Pancreas (tissue), 10 donors: ENCODE measurements around the gene MACROD2. TPM values are rescaled to one million over a fixed set of nuclear protein-coding genes. Genes with fewer than 3 reads are reported as not detected.

Experiments
- ATAC-seq, 4 donors: fragments of 200-7000 bp; cut with Tn5 transposase; one replicate each; pipeline versions ENCODE4 v1.8.0 to v1.9.1; 2020; ENCODE audit warnings: mild to moderate bottlenecking in 4 of 4, moderate library complexity in 4 of 4
- DNase-seq, 6 donors: peaks; one replicate each; pipeline ENCODE4 v3.0.0-alpha.2; 2020
- FAIRE-seq: peaks from 2 replicates; lab custom pipeline; 2012; peaks lifted over from hg19 to GRCh38; lab: Jason Lieb, UNC
- H3K27ac ChIP-seq, 4 donors: fragments of 200-600 bp; sonication (generic); 1 replicate in 3 of 4; 2 replicates in 1 of 4; pipeline versions ENCODE4 v1.5.0 to v1.8.0; 2020
- H3K27me3 ChIP-seq, 4 donors: fragments of 200-600 bp; one replicate each; pipeline ENCODE4 v1.8.0; 2021
- H3K36me3 ChIP-seq, 3 donors: fragments of 200-600 bp; sonication (generic) in 1 of 3; one replicate each; pipeline versions ENCODE4 v1.5.0 to v1.8.0; 2020 to 2021
- H3K4me1 ChIP-seq, 3 donors: fragments of 200-600 bp; one replicate each; pipeline ENCODE4 v1.8.0; 2021
- H3K4me3 ChIP-seq, 4 donors: fragments of 200-600 bp; sonication (generic) in 2 of 4; one replicate each; pipeline versions ENCODE4 v1.5.0 to v1.8.0; 2020 to 2021
- H3K9me3 ChIP-seq, 4 donors: fragments of 200-600 bp; one replicate each; pipeline ENCODE4 v1.8.0; 2021
- CTCF ChIP-seq, 4 donors: fragments of 200-600 bp; sonication (generic) in 3 of 4; IDR thresholded peaks; one replicate each; pipeline versions ENCODE4 v1.5.0 to v1.8.0; 2021; ENCODE audit warnings: antibody characterized with exemption in 4 of 4
- WGBS, 2 donors: extraction: QIAGEN DNeasy Blood & Tissue Kit; methylation state at CpG; one replicate each; pipeline ENCODE4 v1.1.7; 2013; 5-methylcytosine and 5-hydroxymethylcytosine counted together
- intact Hi-C, 3 donors: fragments of 100-400 bp; cut with DNase I; formaldehyde crosslinking; loops; one replicate each; pipeline versions ENCODE4 v1.11.1 to v1.14.2; 2022
- polyA plus RNA-seq, 2 donors: library from polyadenylated mRNA; stranded (reverse); fragments of 200-250 nt; gene quantifications; one replicate each; pipeline ENCODE4 v1.2.3, GENCODE V29; 2013
- total RNA-seq, 6 donors: library from RNA; stranded (reverse); fragmentation: NEBNext Ultra II Directional in 4 of 6; extraction: Animal tissue kit (Norgen Biotek cat#: 25700) in 4 of 6; gene quantifications; one replicate each; pipeline versions ENCODE4 v1.2.1 to v1.2.4, GENCODE V29; 2021 to 2023
- donor health status: healthy with polysubstance abuse.
- donor health status: DM: no; HTN: no; CAD: no; lungs with moderate emphysema.
- donor health status: DM: no; HTN: no; CAD: no.
- donor health status: control.
- donor health status: control.
- donor health status: Bipolar disorder and iron deficiency.
- donor health status: DM: yes; HTN: yes; CAD: no.
- donor health status: DM: no; HTN: no; CAD: no.
- donor health status: DM: no; HTN: no; CAD: no.
- donor health status: DM: yes; HTN: yes; CAD: no.

Gene MACROD2
- total and polyA plus RNA-seq, 8 donors: 1.7 to 4.9 (median 2.7) TPM

- Histone ChIP-seq H3K27ac (no peak overlapping the region), H3K4me1 (no peaks in the 10 kb centered on the region), H3K27me3 (no peaks in the 10 kb centered on the region), H3K4me3 (no peak overlapping the region), H3K9me3 (no peaks in the 10 kb centered on the region), H3K36me3 (no peaks in the 10 kb centered on the region)
- intact Hi-C loops: no loop called here
- ATAC-seq (no peak), FAIRE-seq (no peak), DNase-seq (no peak)
- no peak for TF ChIP-seq CTCF (IDR thresholded peaks at IDR 0.05)
- 88 to 89% methylated on average over 4 of the region's 4 CpGs for WGBS, 2 donors
Observed at GRCh38 chr20:14386726-14387125, 391.4 kb downstream of the MACROD2 start.

- FAIRE-seq: no peak
Observed at GRCh38 chr20:14401479-14402138, 406.3 kb downstream of the MACROD2 start.

GRCh38 chr20:14404515-14404914, 409.2 kb downstream of the MACROD2 start:
- no peak for ATAC-seq
- no peaks in the 10 kb centered on the region for H3K4me1 ChIP-seq
- 95 to 97% methylated on average over 2 of the region's 2 CpGs for WGBS, 2 donors
- H3K4me3 ChIP-seq: no peak overlapping the region
- FAIRE-seq: no peak
- no peak overlapping the region for H3K27ac ChIP-seq
- DNase-seq: no peak
- H3K27me3 ChIP-seq: no peaks in the 10 kb centered on the region
- intact Hi-C loops: no loop called here
- H3K9me3 ChIP-seq: no peaks in the 10 kb centered on the region
- TF ChIP-seq CTCF (IDR thresholded peaks at IDR 0.05): no peak
- H3K36me3 ChIP-seq: no peaks in the 10 kb centered on the region

More at GRCh38 chr20:14401479-14402138, 406.3 kb downstream of the MACROD2 start:
- Histone ChIP-seq H3K36me3 (no peaks in the 10 kb centered on the region), H3K4me1 (no peaks in the 10 kb centered on the region), H3K27me3 (no peaks in the 10 kb centered on the region), H3K9me3 (no peaks in the 10 kb centered on the region), H3K27ac (no peak overlapping the region), H3K4me3 (no peak overlapping the region)
- intact Hi-C loops: no loop called here
- TF ChIP-seq CTCF (IDR thresholded peaks at IDR 0.05): no peak
- no peak for DNase-seq
- ATAC-seq: no peak

- Histone ChIP-seq H3K36me3 (no peaks in the 10 kb centered on the region), H3K27ac (no peak overlapping the region), H3K9me3 (no peaks in the 10 kb centered on the region), H3K27me3 (no peaks in the 10 kb centered on the region), H3K4me1 (peaks cover 0 to 5% (median 0%) of the 10 kb centered on the region in 3 donors), H3K4me3 (no peak overlapping the region)
- intact Hi-C loops: no loop called here
- DNase-seq (no peak), ATAC-seq (peak in 1 of 4 donors; percentile 46), FAIRE-seq (no peak)
- TF ChIP-seq CTCF (IDR thresholded peaks at IDR 0.05): no peak
Observed at GRCh38 chr20:14406495-14406894, 411.2 kb downstream of the MACROD2 start.

GRCh38 chr20:14407336-14407735, 412.0 kb downstream of the MACROD2 start:
- FAIRE-seq (no peak), ATAC-seq (no peak), DNase-seq (no peak)
- no peak overlapping the region for H3K27ac ChIP-seq
- no peaks in the 10 kb centered on the region for H3K36me3 ChIP-seq
- no peaks in the 10 kb centered on the region for H3K9me3 ChIP-seq
- intact Hi-C loops: no loop called here
- TF ChIP-seq CTCF (IDR thresholded peaks at IDR 0.05): no peak
- 83 to 87% methylated on average over 3 of the region's 3 CpGs for WGBS, 2 donors
- H3K4me3 ChIP-seq: no peak overlapping the region
- H3K4me1 ChIP-seq: peaks cover 0 to 5% (median 0%) of the 10 kb centered on the region in 3 donors
- no peaks in the 10 kb centered on the region for H3K27me3 ChIP-seq
